Body of pancreas (tissue), 4 donors: ENCODE measurements around the gene CCDC91.

Source experiments
- CTCF ChIP-seq, 7 experiments: fragments of 450-650 bp in 4 of 7; fragments of 200-600 bp in 3 of 7; sonication (generic) in 3 of 7; IDR thresholded peaks; one replicate each; pipeline ENCODE4 v1.5.1; 2016 to 2019; ENCODE audit warnings: antibody characterized with exemption in 7 of 7
- POLR2A ChIP-seq, 3 donors: fragments of 450-650 bp; IDR thresholded peaks; one replicate each; pipeline ENCODE4 v1.6.1; 2016; ENCODE audit warnings: antibody characterized with exemption in 3 of 3, mild to moderate bottlenecking in 2 of 3

- no peak for TF ChIP-seq CTCF (IDR thresholded peaks at IDR 0.05)
- TF ChIP-seq POLR2A (IDR thresholded peaks at IDR 0.05) = no peak
These were observed 12.4 kb upstream of the CCDC91 start for GRCh38 chr12:28177905-28178304.
